OCI-LY7 (cell line): ENCODE results near the gene BCKDHB. TPM values are rescaled to one million over a fixed set of nuclear protein-coding genes. Genes with fewer than 3 reads are reported as not detected.

ENCODE experiments used
- BruUV-seq: library from RNA; stranded (reverse); fragments of 400-500 nt; replicated peaks from 2 replicates; lab custom pipeline; 2021; lab: Mats Ljungman, UMichigan
- CTCF ChIA-PET: fragments of 300-600 bp; sonication (Branson Sonifier 250); formaldehyde crosslinking; loops from one replicate; lab custom pipeline; 2022; ENCODE audit warnings: antibody characterized with exemption; ENCODE audit not compliant: unreplicated experiment; lab: Charles Lee
- POLR2A ChIA-PET: fragments of 300-600 bp; sonication (Branson Sonifier 250); formaldehyde crosslinking; loops from one replicate; lab custom pipeline; 2022; ENCODE audit warnings: antibody characterized with exemption; lab: Charles Lee
- DNase-seq: peaks from one replicate; pipeline ENCODE4 v3.0.0-alpha.2; 2015; ENCODE audit warnings: low spot score
- H2AFZ ChIP-seq: fragments of 200-600 bp; sonication (generic), shearing (Covaris generic); 2 replicates; pipeline ENCODE4 v1.6.1; 2014; ENCODE audit warnings: mild to moderate bottlenecking, antibody characterized with exemption, low read length, moderate library complexity
- H3K27ac ChIP-seq: fragments of 200-600 bp; sonication (generic); 2 replicates; pipeline ENCODE4 v1.5.1; 2014; ENCODE audit warnings: mixed run types, low read depth, mild to moderate bottlenecking, moderate library complexity, low read length, inconsistent platforms; ENCODE audit not compliant: poor library complexity, severe bottlenecking
- H3K36me3 ChIP-seq: fragments of 200-600 bp; sonication (generic); 2 replicates; pipeline ENCODE4 v1.6.1; 2014; ENCODE audit warnings: mild to moderate bottlenecking, antibody characterized with exemption, low read length, moderate library complexity, mixed read lengths; ENCODE audit not compliant: insufficient read depth
- H3K4me1 ChIP-seq: fragments of 200-600 bp; sonication (generic); 2 replicates; pipeline ENCODE4 v1.5.1; 2014; ENCODE audit warnings: mild to moderate bottlenecking, low read length; ENCODE audit not compliant: insufficient read depth, poor library complexity, severe bottlenecking
- H3K4me2 ChIP-seq: fragments of 200-600 bp; sonication (generic); 2 replicates; pipeline ENCODE4 v1.6.1; 2014; ENCODE audit warnings: mild to moderate bottlenecking, low read length
- H3K4me3 ChIP-seq: fragments of 200-600 bp; sonication (generic); 2 replicates; pipeline ENCODE4 v1.5.1; 2014; ENCODE audit warnings: mild to moderate bottlenecking, low read depth, low read length; ENCODE audit not compliant: poor library complexity, severe bottlenecking
- H3K79me2 ChIP-seq: fragments of 200-600 bp; sonication (generic); 2 replicates; pipeline ENCODE4 v1.6.1; 2016; ENCODE audit warnings: low read depth, mild to moderate bottlenecking, low read length, moderate library complexity, mixed read lengths; ENCODE audit not compliant: insufficient read depth
- H3K9me2 ChIP-seq: fragments of 200-600 bp; sonication (generic); 2 replicates; pipeline ENCODE4 v1.6.1; 2016; ENCODE audit warnings: mild to moderate bottlenecking, low read length, mixed read lengths; ENCODE audit not compliant: insufficient read depth
- H3K9me3 ChIP-seq: fragments of 200-600 bp; sonication (generic); 2 replicates; pipeline ENCODE4 v1.6.1; 2014; ENCODE audit warnings: mild to moderate bottlenecking, mixed run types, low read length, mixed read lengths
- H4K20me1 ChIP-seq: fragments of 200-600 bp; sonication (generic); 2 replicates; pipeline ENCODE4 v1.6.1; 2014; ENCODE audit warnings: mild to moderate bottlenecking, antibody characterized with exemption, low read length, moderate library complexity, mixed read lengths; ENCODE audit not compliant: insufficient read depth
- EZH2phosphoT487 ChIP-seq: fragments of 200-600 bp; sonication (generic); IDR thresholded peaks from 2 replicates; pipeline ENCODE4 v1.6.1; 2018; ENCODE audit warnings: low read depth, borderline replicate concordance, mild to moderate bottlenecking, mixed run types, antibody characterized with exemption, low read length, moderate library complexity, mixed read lengths
- intact Hi-C: fragments of 100-400 bp; cut with micrococcal nuclease; formaldehyde crosslinking; loops from one replicate; pipeline ENCODE4 v1.10.0; 2022; ENCODE audit not compliant: unreplicated experiment
- total RNA-seq, 2 experiments: library from RNA; depleted of rRNA in 1 of 2; stranded (reverse); fragments of >200 nt in 1 of 2; shearing (Covaris generic) in 1 of 2; gene quantifications; 2 replicates each; pipeline ENCODE4 v1.2.3, GENCODE V29; 2014 to 2022
- TF ChIP-seq, protein P1 (sequence below): fragments of 200-600 bp; sonication (generic); conservative IDR thresholded peaks from 2 replicates; pipeline ENCODE4 v1.5.1; 2014; ENCODE audit warnings: mild to moderate bottlenecking, antibody characterized with exemption, low read length, moderate library complexity, mixed read lengths

Gene BCKDHB
- total RNA-seq, 2 experiments from 2014 or later, result 25.7 to 30.3 TPM

DNA sequence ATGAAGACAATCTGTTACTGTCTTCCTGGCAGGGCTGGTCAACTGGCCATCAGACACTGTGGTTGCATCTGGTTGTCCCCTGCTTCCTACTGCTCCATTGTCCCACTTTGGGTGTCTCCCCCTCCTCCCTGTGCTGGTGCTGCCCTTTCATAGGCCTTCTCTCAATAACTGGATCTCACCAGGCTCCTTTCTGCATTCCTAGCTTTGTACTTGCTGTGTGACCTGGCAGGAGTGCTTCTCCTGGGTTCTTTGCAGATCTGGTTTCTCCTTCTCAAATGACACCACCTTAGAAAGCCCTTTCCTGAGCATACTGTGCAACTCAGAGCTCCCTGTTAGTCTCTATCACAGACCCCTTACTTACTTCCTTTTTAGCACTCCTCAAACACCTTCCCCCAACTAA is 223.0 kb downstream of the BCKDHB start:
- no peaks in the 10 kb centered on the region for H3K4me1 ChIP-seq
- H4K20me1 ChIP-seq, result no peaks in the 10 kb centered on the region
- H3K36me3 ChIP-seq, result no peaks in the 10 kb centered on the region
- intact Hi-C loops, result loop anchor here (5.0 kb wide), 1 partner anchor 1012 kb away; no protein-coding TSS in a partner anchor
- no peaks in the 10 kb centered on the region for H3K9me3 ChIP-seq
- BruUV-seq, result no TSS peak
- POLR2A ChIA-PET, result interaction anchor here (1.4 to 1.8 kb wide), 2 partner anchors 10 to 12 kb away, joined by 5 to 6 read pairs; no protein-coding TSS in a partner anchor
- TF ChIP-seq EZH2phosphoT487, result no peak
- TF ChIP-seq, protein P1, sequence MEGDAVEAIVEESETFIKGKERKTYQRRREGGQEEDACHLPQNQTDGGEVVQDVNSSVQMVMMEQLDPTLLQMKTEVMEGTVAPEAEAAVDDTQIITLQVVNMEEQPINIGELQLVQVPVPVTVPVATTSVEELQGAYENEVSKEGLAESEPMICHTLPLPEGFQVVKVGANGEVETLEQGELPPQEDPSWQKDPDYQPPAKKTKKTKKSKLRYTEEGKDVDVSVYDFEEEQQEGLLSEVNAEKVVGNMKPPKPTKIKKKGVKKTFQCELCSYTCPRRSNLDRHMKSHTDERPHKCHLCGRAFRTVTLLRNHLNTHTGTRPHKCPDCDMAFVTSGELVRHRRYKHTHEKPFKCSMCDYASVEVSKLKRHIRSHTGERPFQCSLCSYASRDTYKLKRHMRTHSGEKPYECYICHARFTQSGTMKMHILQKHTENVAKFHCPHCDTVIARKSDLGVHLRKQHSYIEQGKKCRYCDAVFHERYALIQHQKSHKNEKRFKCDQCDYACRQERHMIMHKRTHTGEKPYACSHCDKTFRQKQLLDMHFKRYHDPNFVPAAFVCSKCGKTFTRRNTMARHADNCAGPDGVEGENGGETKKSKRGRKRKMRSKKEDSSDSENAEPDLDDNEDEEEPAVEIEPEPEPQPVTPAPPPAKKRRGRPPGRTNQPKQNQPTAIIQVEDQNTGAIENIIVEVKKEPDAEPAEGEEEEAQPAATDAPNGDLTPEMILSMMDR, result no peak
- H3K79me2 ChIP-seq, result no peaks in the 10 kb centered on the region
- no peak overlapping the region for H3K4me3 ChIP-seq
- H3K4me2 ChIP-seq, result no peak overlapping the region
- no peaks in the 10 kb centered on the region for H3K9me2 ChIP-seq
- H3K27ac ChIP-seq, result no peak overlapping the region
- H2AFZ ChIP-seq, result no peak overlapping the region
- DNase-seq, result no peak
- CTCF ChIA-PET, result no interaction called here

DNA sequence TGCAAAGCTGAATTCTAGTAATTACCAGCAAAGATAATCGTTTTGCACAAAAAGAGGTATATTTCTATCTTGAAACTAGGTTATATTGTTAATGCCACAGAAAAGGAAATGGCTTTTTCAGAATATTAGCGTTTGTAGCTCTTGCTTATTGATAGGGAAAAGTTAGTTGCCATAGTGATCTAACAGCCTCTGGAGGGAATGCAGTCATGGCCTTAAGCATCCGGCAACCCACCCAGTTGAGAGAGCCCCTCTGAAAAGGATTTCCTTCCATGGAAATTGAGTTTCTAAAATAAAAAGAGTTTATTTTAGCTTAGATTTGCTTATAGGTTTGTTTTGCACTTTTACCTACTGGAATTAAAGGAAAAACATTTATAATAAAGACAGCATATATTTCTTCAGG is 224.5 kb downstream of the BCKDHB start:
- BruUV-seq, result no TSS peak
- no peak overlapping the region for H2AFZ ChIP-seq
- H3K79me2 ChIP-seq, result no peaks in the 10 kb centered on the region
- no peaks in the 10 kb centered on the region for H3K9me3 ChIP-seq
- no peaks in the 10 kb centered on the region for H3K4me1 ChIP-seq
- no peaks in the 10 kb centered on the region for H3K36me3 ChIP-seq
- H3K4me3 ChIP-seq, result no peak overlapping the region
- no peak overlapping the region for H3K4me2 ChIP-seq
- no peak overlapping the region for H3K27ac ChIP-seq
- no peaks in the 10 kb centered on the region for H3K9me2 ChIP-seq
- ChIA-PET CTCF (no interaction called here), POLR2A (interaction anchor here (1.4 to 1.8 kb wide), 2 partner anchors 11 to 12 kb away, joined by 5 to 6 read pairs; no protein-coding TSS in a partner anchor)
- no peaks in the 10 kb centered on the region for H4K20me1 ChIP-seq
- TF ChIP-seq, protein P1, result no peak
- TF ChIP-seq EZH2phosphoT487, result no peak
- intact Hi-C loops, result no loop called here
- no peak for DNase-seq

DNA sequence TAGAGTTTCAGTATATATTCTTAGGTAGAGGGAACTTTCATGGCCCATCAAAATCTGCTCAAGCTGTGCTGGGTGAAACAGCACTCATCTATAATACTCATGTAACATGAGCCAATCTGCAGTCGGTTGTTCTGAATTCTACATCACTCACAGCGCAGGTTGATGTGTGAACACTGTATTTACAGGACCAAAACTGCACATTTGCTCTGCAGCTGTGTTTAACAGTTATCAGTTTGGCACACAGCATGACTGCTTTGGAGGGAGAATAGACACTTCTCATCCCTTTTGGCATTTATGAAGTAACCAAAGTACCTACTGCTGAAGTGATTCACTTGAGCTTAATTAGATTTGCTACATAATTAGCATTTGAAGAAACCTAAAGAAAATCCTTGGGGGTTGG is 225.1 kb downstream of the BCKDHB start:
- intact Hi-C loops, result no loop called here

More for the DNA sequence above, 225.1 kb downstream of the BCKDHB start:
- Histone ChIP-seq H3K4me3 (no peak overlapping the region), H3K9me3 (no peaks in the 10 kb centered on the region), H3K79me2 (no peaks in the 10 kb centered on the region), H3K4me2 (no peak overlapping the region), H4K20me1 (no peaks in the 10 kb centered on the region), H3K36me3 (no peaks in the 10 kb centered on the region), H3K4me1 (no peaks in the 10 kb centered on the region), H3K9me2 (no peaks in the 10 kb centered on the region), H2AFZ (no peak overlapping the region), H3K27ac (no peak overlapping the region)
- CTCF ChIA-PET, result no interaction called here
- POLR2A ChIA-PET, result no interaction called here
- BruUV-seq, result no TSS peak
- TF ChIP-seq, protein P1, result no peak
- no peak for TF ChIP-seq EZH2phosphoT487
- no peak for DNase-seq
